ENCODE results near the gene RPL18. TPM values are rescaled to one million over a fixed set of nuclear protein-coding genes. Genes with fewer than 3 reads are reported as not detected.
A peak's percentile ranks its signal among the peaks of the same experiment; 100 is the strongest.

Gene RPL18
- total RNA-seq, 2 donors from 2014 or later: 1,120 to 1,389 TPM

- no peak overlapping the region for H3K4me3 ChIP-seq
- H3K4me1 ChIP-seq (ENCODE audit: control insufficient read depth in 1 of 2, low read depth in 2 of 2): peaks cover 11 to 24% of the 10 kb centered on the region in 2 donors
- TF ChIP-seq CTCF (IDR thresholded peaks at IDR 0.05): no peak
- no peaks in the 10 kb centered on the region for H3K9me3 ChIP-seq
- no peaks in the 10 kb centered on the region for H3K27me3 ChIP-seq (replicated peaks; ENCODE audit: insufficient read depth)
- no peaks in the 10 kb centered on the region for H3K36me3 ChIP-seq
- H3K27ac ChIP-seq: no peak overlapping the region
- ATAC-seq (ENCODE audit: insufficient number of reproducible peaks, low FRiP score, low read depth): no peak
- no peak for DNase-seq (ENCODE audit: low spot score)
Observed at GRCh38 chr19:48642862-48643261, 23.9 kb upstream of the RPL18 start.

- Histone ChIP-seq H3K27ac (no peak overlapping the region), H3K4me3 (no peak overlapping the region), H3K4me1 (ENCODE audit: control insufficient read depth in 1 of 2, low read depth in 2 of 2) (peaks cover 11 to 25% of the 10 kb centered on the region in 2 donors), H3K27me3 (replicated peaks; ENCODE audit: insufficient read depth) (no peaks in the 10 kb centered on the region), H3K9me3 (no peaks in the 10 kb centered on the region), H3K36me3 (no peaks in the 10 kb centered on the region)
- ATAC-seq (ENCODE audit: insufficient number of reproducible peaks, low FRiP score, low read depth) (no peak), DNase-seq (ENCODE audit: low spot score) (no peak)
- TF ChIP-seq CTCF (IDR thresholded peaks at IDR 0.05): no peak
Observed at GRCh38 chr19:48641850-48642249, 22.9 kb upstream of the RPL18 start.

GRCh38 chr19:48639483-48640375 is 20.8 kb upstream of the RPL18 start:
- Histone ChIP-seq H3K4me3 (no peak overlapping the region), H3K4me1 (ENCODE audit: control insufficient read depth in 1 of 2, low read depth in 2 of 2) (peaks cover 13 to 32% of the 10 kb centered on the region in 2 donors), H3K36me3 (no peaks in the 10 kb centered on the region), H3K9me3 (no peaks in the 10 kb centered on the region), H3K27me3 (replicated peaks; ENCODE audit: insufficient read depth) (no peaks in the 10 kb centered on the region), H3K27ac (no peak overlapping the region)
- no peak for ATAC-seq (ENCODE audit: insufficient number of reproducible peaks, low FRiP score, low read depth)
- no peak for DNase-seq (ENCODE audit: low spot score)
- TF ChIP-seq CTCF (IDR thresholded peaks at IDR 0.05): no peak

- no peak for TF ChIP-seq CTCF (IDR thresholded peaks at IDR 0.05)
- ATAC-seq (ENCODE audit: insufficient number of reproducible peaks, low FRiP score, low read depth): no peak
- Histone ChIP-seq H3K9me3 (no peaks in the 10 kb centered on the region), H3K36me3 (no peaks in the 10 kb centered on the region), H3K4me3 (peak overlapping the region; percentile 90), H3K4me1 (ENCODE audit: control insufficient read depth in 1 of 2, low read depth in 2 of 2) (peaks cover 19 to 33% of the 10 kb centered on the region in 2 donors), H3K27ac (peak overlapping the region; percentile 97 to 98), H3K27me3 (replicated peaks; ENCODE audit: insufficient read depth) (no peaks in the 10 kb centered on the region)
- no peak for DNase-seq (ENCODE audit: low spot score)
Observed at GRCh38 chr19:48638831-48639381, 19.9 kb upstream of the RPL18 start.

All from thoracic aorta (tissue), 2 donors.